Keratinocyte (primary cell): Measurements from ENCODE around the gene TMEM129. TPM values are rescaled to one million over a fixed set of nuclear protein-coding genes. Genes with fewer than 3 reads are reported as not detected.

Experiments
- DNase-seq: peaks from one replicate; pipeline ENCODE4 v3.0.0-alpha.2; 2011; ENCODE audit warnings: low read depth, missing footprints, low spot score
- FAIRE-seq: peaks from 2 replicates; lab custom pipeline; 2011; peaks lifted over from hg19 to GRCh38; lab: Jason Lieb, UNC
- H2AFZ ChIP-seq: 2 replicates; pipeline ENCODE4 v1.6.0; 2012; ENCODE audit warnings: low read length, control low read depth, inconsistent platforms; ENCODE audit not compliant: control insufficient read depth
- H3K27ac ChIP-seq: 2 replicates; pipeline ENCODE4 v1.5.1; 2011; ENCODE audit warnings: low read length; ENCODE audit not compliant: control insufficient read depth, insufficient read depth
- H3K27me3 ChIP-seq: 3 replicates; pipeline ENCODE4 v1.6.0; 2011; ENCODE audit warnings: low read length; ENCODE audit not compliant: control insufficient read depth, insufficient read depth; ENCODE audit errors: extremely low read depth
- H3K36me3 ChIP-seq, 2 experiments: 2 replicates in 1 of 2; 3 replicates in 1 of 2; pipeline ENCODE4 v1.5.1; 2011; ENCODE audit warnings: low read length in 2 of 2, mild to moderate bottlenecking in 1 of 2; ENCODE audit not compliant: control insufficient read depth in 2 of 2, insufficient read depth in 2 of 2; ENCODE audit errors: extremely low read depth in 1 of 2
- H3K4me1 ChIP-seq: 3 replicates; pipeline ENCODE4 v1.5.1; 2011; ENCODE audit warnings: low read length; ENCODE audit not compliant: control insufficient read depth, insufficient read depth; ENCODE audit errors: extremely low read depth
- H3K4me2 ChIP-seq: 3 replicates; pipeline ENCODE4 v1.6.0; 2011; ENCODE audit warnings: low read depth, low read length; ENCODE audit not compliant: control insufficient read depth, insufficient read depth; ENCODE audit errors: extremely low read depth
- H3K4me3 ChIP-seq, 3 experiments: fragments of 200-600 bp in 1 of 3; sonication (generic) in 1 of 3; 2 replicates in 2 of 3; 3 replicates in 1 of 3; pipeline ENCODE4 v1.5.1; 2011 to 2016; ENCODE audit warnings: low read length in 3 of 3, mild to moderate bottlenecking in 3 of 3, control low read depth in 2 of 3, inconsistent platforms in 1 of 3, low read depth in 1 of 3, mixed read lengths in 1 of 3, mixed run types in 1 of 3, moderate library complexity in 1 of 3; ENCODE audit not compliant: control insufficient read depth in 2 of 3, insufficient read depth in 2 of 3; ENCODE audit errors: extremely low read depth in 1 of 3
- H3K79me2 ChIP-seq: 2 replicates; pipeline ENCODE4 v1.6.0; 2012; ENCODE audit warnings: low read length; ENCODE audit not compliant: control insufficient read depth, insufficient read depth
- H3K9ac ChIP-seq: 3 replicates; pipeline ENCODE4 v1.6.0; 2011; ENCODE audit warnings: low read length; ENCODE audit not compliant: control insufficient read depth, insufficient read depth; ENCODE audit errors: extremely low read depth
- H3K9me1 ChIP-seq: 3 replicates; pipeline ENCODE4 v1.6.0; 2011; ENCODE audit warnings: low read length; ENCODE audit not compliant: control insufficient read depth, insufficient read depth; ENCODE audit errors: extremely low read depth
- H3K9me3 ChIP-seq: 2 replicates; pipeline ENCODE4 v1.5.1; 2012; ENCODE audit warnings: low read depth, low read length; ENCODE audit not compliant: control insufficient read depth
- H4K20me1 ChIP-seq: 3 replicates; pipeline ENCODE4 v1.6.0; 2011; ENCODE audit warnings: low read length; ENCODE audit not compliant: control insufficient read depth, insufficient read depth; ENCODE audit errors: extremely low read depth
- CTCF ChIP-seq, 3 experiments: IDR thresholded peaks in 1 of 3; conservative IDR thresholded peaks in 1 of 3; optimal IDR thresholded peaks in 1 of 3; 2 replicates in 2 of 3; 3 replicates in 1 of 3; pipeline versions ENCODE3 to v1.5.1; 2011; ENCODE audit warnings: low read length in 3 of 3, mild to moderate bottlenecking in 3 of 3, moderate library complexity in 2 of 3, control low read depth in 1 of 3, inconsistent platforms in 1 of 3; ENCODE audit not compliant: insufficient read depth in 2 of 3; ENCODE audit errors: extremely low read depth in 1 of 3
- EZH2 ChIP-seq: IDR thresholded peaks from one replicate; pipeline ENCODE4 v1.6.1; 2012; ENCODE audit warnings: inconsistent platforms, mild to moderate bottlenecking, low read length, moderate library complexity
- dilution Hi-C: fragments of 300-500 bp; cut with MboI; formaldehyde crosslinking; loops from one replicate; pipeline ENCODE4 v1.7.0; 2020; ENCODE audit warnings: low sequenced_read_pairs; ENCODE audit not compliant: extremely low pct_ligation_motif_present
- polyA plus RNA-seq, 5 experiments: library from polyadenylated mRNA; depleted of rRNA in 3 of 5; stranded (reverse) in 3 of 5; stranded (forward) in 1 of 5; unstranded in 1 of 5; fragments of >200 nt; gene quantifications; 1 replicate in 1 of 5; 2 replicates in 3 of 5; 3 replicates in 1 of 5; pipeline versions ENCODE4 v1.2.1 to v1.2.3, GENCODE V29; 2011 to 2012; ENCODE audit warnings: missing spikeins in 2 of 5, low read depth in 1 of 5, low replicate concordance in 1 of 5

Gene TMEM129
- polyA plus RNA-seq, 1 donor (not counting 4 experiments of a cell fraction or from before 2014, with no cell fraction given) = 11.7 TPM

- H2AFZ ChIP-seq = no peak overlapping the region
- H3K4me2 ChIP-seq = peak overlapping the region; percentile 16
- H3K4me1 ChIP-seq = peaks cover 63% of the 10 kb centered on the region
- no peaks in the 10 kb centered on the region for H3K27me3 ChIP-seq
- no peaks in the 10 kb centered on the region for H4K20me1 ChIP-seq
- no peaks in the 10 kb centered on the region for H3K9me3 ChIP-seq
- TF ChIP-seq EZH2 (no peak), CTCF (optimal IDR thresholded peaks at IDR 0.05 in 1 of 3, IDR thresholded peaks at IDR 0.05 in 1 of 3, conservative IDR thresholded peaks at IDR 0.05 in 1 of 3; ENCODE audit: extremely low read depth in 1 of 3, insufficient read depth in 2 of 3, low read length in 3 of 3) (no peak)
- DNase-seq (no peak), FAIRE-seq (no peak)
- no peaks in the 10 kb centered on the region for H3K9me1 ChIP-seq
- no peaks in the 10 kb centered on the region for H3K79me2 ChIP-seq
- no peaks in the 10 kb centered on the region for H3K36me3 ChIP-seq
- H3K9ac ChIP-seq = no peak overlapping the region
- dilution Hi-C loops = no loop called here
- no peak overlapping the region for H3K4me3 ChIP-seq
- no peak overlapping the region for H3K27ac ChIP-seq
Observed at GRCh38 chr4:1754336-1754735, 33.2 kb upstream of the TMEM129 start.

GRCh38 chr4:1753697-1754311 lies 32.7 kb upstream of the TMEM129 start:
- H3K27ac ChIP-seq = no peak overlapping the region
- H3K9me3 ChIP-seq = no peaks in the 10 kb centered on the region
- peak overlapping the region; percentile 16 for H3K4me2 ChIP-seq
- no peak overlapping the region for H3K9ac ChIP-seq
- H2AFZ ChIP-seq = no peak overlapping the region
- DNase-seq = no peak
- H4K20me1 ChIP-seq = no peaks in the 10 kb centered on the region
- TF ChIP-seq CTCF (optimal IDR thresholded peaks at IDR 0.05 in 1 of 3, IDR thresholded peaks at IDR 0.05 in 1 of 3, conservative IDR thresholded peaks at IDR 0.05 in 1 of 3; ENCODE audit: extremely low read depth in 1 of 3, insufficient read depth in 2 of 3, low read length in 3 of 3) (no peak), EZH2 (no peak)
- no peak overlapping the region for H3K4me3 ChIP-seq
- peaks cover 58% of the 10 kb centered on the region for H3K4me1 ChIP-seq
- H3K79me2 ChIP-seq = no peaks in the 10 kb centered on the region
- no peaks in the 10 kb centered on the region for H3K9me1 ChIP-seq
- FAIRE-seq = no peak
- no peaks in the 10 kb centered on the region for H3K27me3 ChIP-seq
- H3K36me3 ChIP-seq = no peaks in the 10 kb centered on the region
- dilution Hi-C loops = no loop called here
